HepG2 (cell line): ENCODE results near the gene RAD51D. TPM values are rescaled to one million over a fixed set of nuclear protein-coding genes. Genes with fewer than 3 reads are reported as not detected.
A peak's percentile ranks its signal among the peaks of the same experiment; 100 is the strongest.

Experiments
- AGO1 ChIP-seq: fragments of 200-400 bp; formaldehyde crosslinking; IDR thresholded peaks from 2 replicates; pipeline ENCODE4 v1.6.1; 2017; ENCODE audit warnings: mild to moderate bottlenecking, low read depth, low read length, moderate library complexity; ENCODE audit not compliant: poor library complexity, severe bottlenecking
- ASH2L ChIP-seq: fragments of 300-600, 200-600 bp; sonication (generic); IDR thresholded peaks from 2 replicates; pipeline ENCODE4 v1.7.0; 2017; ENCODE audit warnings: low read depth, mild to moderate bottlenecking, moderate library complexity, mixed read lengths, low read length; ENCODE audit not compliant: insufficient read length
- FOXA3 ChIP-seq: IDR thresholded peaks from 2 replicates; pipeline ENCODE4 v1.6.1; 2016; ENCODE audit warnings: missing genetic modification reagents, missing compliant biosample characterization
- FOXP1 ChIP-seq, 2 experiments: fragments of 450-650 bp in 1 of 2; IDR thresholded peaks; 2 replicates each; pipeline ENCODE4 v1.6.1; 2017 to 2018; ENCODE audit warnings: antibody characterized with exemption in 1 of 2
- HDAC1 ChIP-seq: sonication (generic); formaldehyde crosslinking; IDR thresholded peaks from 2 replicates; pipeline ENCODE4 v1.5.1; 2020; ENCODE audit warnings: mild to moderate bottlenecking, missing genetic modification reagents
- HNF4A ChIP-seq: sonication (generic); formaldehyde crosslinking; IDR thresholded peaks from 2 replicates; pipeline ENCODE4 v1.4.0; 2020; ENCODE audit warnings: missing genetic modification reagents
- NCOA2 ChIP-seq: sonication (generic); formaldehyde crosslinking; IDR thresholded peaks from 2 replicates; pipeline ENCODE4 v1.8.0; 2022; ENCODE audit warnings: inconsistent platforms
- NCOR1 ChIP-seq: fragments of 200-600 bp; sonication (generic); IDR thresholded peaks from 2 replicates; pipeline ENCODE4 v1.7.0; 2017; ENCODE audit warnings: antibody characterized with exemption, low read length, borderline replicate concordance
- PRMT3 ChIP-seq: sonication (generic); formaldehyde crosslinking; IDR thresholded peaks from 2 replicates; pipeline ENCODE4 v1.8.1; 2022; ENCODE audit warnings: low read depth, mild to moderate bottlenecking, moderate library complexity, missing genetic modification reagents, borderline replicate concordance
- RARA ChIP-seq: IDR thresholded peaks from 2 replicates; pipeline ENCODE4 v1.6.1; 2016; ENCODE audit warnings: missing genetic modification reagents, missing compliant biosample characterization
- RFXAP ChIP-seq: sonication (generic); formaldehyde crosslinking; IDR thresholded peaks from 2 replicates; pipeline ENCODE4 v1.4.0; 2020; ENCODE audit warnings: missing genetic modification reagents, borderline replicate concordance
- SOX13 ChIP-seq, 3 experiments: fragments of 450-650 bp in 1 of 3; sonication (generic) in 1 of 3; formaldehyde crosslinking in 1 of 3; IDR thresholded peaks in 2 of 3; conservative IDR thresholded peaks in 1 of 3; 2 replicates each; pipeline versions ENCODE4 v1.5.0 to v1.6.1; 2016 to 2020; ENCODE audit warnings: antibody characterized with exemption in 1 of 3, mild to moderate bottlenecking in 1 of 3, missing compliant biosample characterization in 1 of 3, missing genetic modification reagents in 1 of 3, moderate library complexity in 1 of 3
- SOX6 ChIP-seq, 2 experiments: fragments of 450-650 bp in 1 of 2; sonication (generic) in 1 of 2; formaldehyde crosslinking in 1 of 2; IDR thresholded peaks; 2 replicates each; pipeline versions ENCODE4 v1.4.0 to v1.6.1; 2017 to 2020; ENCODE audit warnings: antibody characterized with exemption in 1 of 2, mild to moderate bottlenecking in 1 of 2, missing genetic modification reagents in 1 of 2
- SSRP1 ChIP-seq: IDR thresholded peaks from 2 replicates; pipeline ENCODE4 v1.6.1; 2016; ENCODE audit warnings: control low read depth
- YEATS2 ChIP-seq: sonication (generic); formaldehyde crosslinking; IDR thresholded peaks from 2 replicates; pipeline ENCODE4 v1.4.0; 2020; ENCODE audit warnings: missing genetic modification reagents, borderline replicate concordance
- ZFY ChIP-seq: sonication (generic); formaldehyde crosslinking; IDR thresholded peaks from 2 replicates; pipeline ENCODE4 v1.4.0; 2020; ENCODE audit warnings: missing genetic modification reagents
- ZNF264 ChIP-seq: sonication (generic); formaldehyde crosslinking; IDR thresholded peaks from 2 replicates; pipeline ENCODE4 v1.4.0; 2020; ENCODE audit warnings: missing genetic modification reagents
- ZNF331 ChIP-seq: sonication (generic); formaldehyde crosslinking; IDR thresholded peaks from 2 replicates; pipeline ENCODE4 v1.4.0; 2020; ENCODE audit warnings: missing genetic modification reagents
- ZNF629 ChIP-seq: sonication (generic); formaldehyde crosslinking; conservative IDR thresholded peaks from 2 replicates; pipeline ENCODE4 v1.5.0; 2020; ENCODE audit warnings: missing genetic modification reagents
- ZNF644 ChIP-seq: IDR thresholded peaks from 2 replicates; pipeline ENCODE4 v1.6.1; 2016; ENCODE audit warnings: low read depth
- ZNF652 ChIP-seq: IDR thresholded peaks from 2 replicates; pipeline ENCODE4 v1.6.1; 2016; ENCODE audit warnings: low read depth, borderline replicate concordance
- ZNF770 ChIP-seq: sonication (generic); formaldehyde crosslinking; IDR thresholded peaks from 2 replicates; pipeline ENCODE4 v1.5.0; 2020; ENCODE audit warnings: mild to moderate bottlenecking, missing genetic modification reagents
- polyA plus RNA-seq, 8 experiments: library from polyadenylated mRNA; depleted of rRNA in 3 of 8; stranded (reverse) in 7 of 8; unstranded in 1 of 8; fragments of >200 nt; fragmentation: Illumina TruSeq in 4 of 8; extraction: Trizol in 4 of 8; gene quantifications; 2 replicates each; pipeline versions ENCODE4 v1.2.1 to v1.2.3, GENCODE V29; 2011 to 2016; ENCODE audit warnings: low read depth in 4 of 8, missing spikeins in 1 of 8, mixed read lengths in 1 of 8; ENCODE audit not compliant: insufficient read depth in 1 of 8
- total RNA-seq, 5 experiments: library from RNA; depleted of rRNA; stranded (reverse); fragments of >200 nt; fragmentation: Illumina TruSeq; extraction: Trizol; gene quantifications; 2 replicates each; pipeline ENCODE4 v1.2.3, GENCODE V29; 2016; ENCODE audit warnings: low read depth in 1 of 5
- TF ChIP-seq, protein P1 (sequence below): IDR thresholded peaks from 2 replicates; pipeline ENCODE4 v1.6.1; 2016; ENCODE audit warnings: mild to moderate bottlenecking
- TF ChIP-seq, protein P2 (sequence below): sonication (generic); formaldehyde crosslinking; IDR thresholded peaks from 2 replicates; pipeline ENCODE4 v1.4.0; 2020; ENCODE audit warnings: missing genetic modification reagents

The RAD51D gene
- total and polyA plus RNA-seq, 2 of the 13 experiments (the other 11 are each of a cell fraction or from before 2014, with no cell fraction given): 6.7 to 13.1 TPM

GRCh38 chr17:35051579-35052240 lies 68.0 kb downstream of the RAD51D start (continued):
- peak; percentile 27; the same call in 1 of the 2 replicates for TF ChIP-seq ZNF331 (CRISPR knock-in tag)
- TF ChIP-seq, protein P1, sequence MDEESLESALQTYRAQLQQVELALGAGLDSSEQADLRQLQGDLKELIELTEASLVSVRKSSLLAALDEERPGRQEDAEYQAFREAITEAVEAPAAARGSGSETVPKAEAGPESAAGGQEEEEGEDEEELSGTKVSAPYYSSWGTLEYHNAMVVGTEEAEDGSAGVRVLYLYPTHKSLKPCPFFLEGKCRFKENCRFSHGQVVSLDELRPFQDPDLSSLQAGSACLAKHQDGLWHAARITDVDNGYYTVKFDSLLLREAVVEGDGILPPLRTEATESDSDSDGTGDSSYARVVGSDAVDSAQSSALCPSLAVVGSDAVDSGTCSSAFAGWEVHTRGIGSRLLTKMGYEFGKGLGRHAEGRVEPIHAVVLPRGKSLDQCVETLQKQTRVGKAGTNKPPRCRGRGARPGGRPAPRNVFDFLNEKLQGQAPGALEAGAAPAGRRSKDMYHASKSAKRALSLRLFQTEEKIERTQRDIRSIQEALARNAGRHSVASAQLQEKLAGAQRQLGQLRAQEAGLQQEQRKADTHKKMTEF (CRISPR knock-in tag): peak; percentile 26; the same call in 1 of the 2 replicates
- TF ChIP-seq NCOR1: peak; percentile 68; the same call in 1 of the 2 replicates
- TF ChIP-seq, protein P2, sequence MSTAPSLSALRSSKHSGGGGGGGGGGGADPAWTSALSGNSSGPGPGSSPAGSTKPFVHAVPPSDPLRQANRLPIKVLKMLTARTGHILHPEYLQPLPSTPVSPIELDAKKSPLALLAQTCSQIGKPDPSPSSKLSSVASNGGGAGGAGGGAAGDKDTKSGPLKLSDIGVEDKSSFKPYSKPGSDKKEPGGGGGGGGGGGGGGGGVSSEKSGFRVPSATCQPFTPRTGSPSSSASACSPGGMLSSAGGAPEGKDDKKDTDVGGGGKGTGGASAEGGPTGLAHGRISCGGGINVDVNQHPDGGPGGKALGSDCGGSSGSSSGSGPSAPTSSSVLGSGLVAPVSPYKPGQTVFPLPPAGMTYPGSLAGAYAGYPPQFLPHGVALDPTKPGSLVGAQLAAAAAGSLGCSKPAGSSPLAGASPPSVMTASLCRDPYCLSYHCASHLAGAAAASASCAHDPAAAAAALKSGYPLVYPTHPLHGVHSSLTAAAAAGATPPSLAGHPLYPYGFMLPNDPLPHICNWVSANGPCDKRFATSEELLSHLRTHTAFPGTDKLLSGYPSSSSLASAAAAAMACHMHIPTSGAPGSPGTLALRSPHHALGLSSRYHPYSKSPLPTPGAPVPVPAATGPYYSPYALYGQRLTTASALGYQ (CRISPR knock-in tag): no peak
- TF ChIP-seq ZNF644: peak; percentile 65; the same call in 1 of the 2 replicates
- TF ChIP-seq PRMT3 (CRISPR knock-in tag): no peak
- peak; percentile 12; the same call in 1 of the 2 replicates for TF ChIP-seq YEATS2 (CRISPR knock-in tag)
- TF ChIP-seq ZNF629 (CRISPR knock-in tag): 0 out of 2 replicates have a peak, but pooled peaks have one; percentile 15
- 0 out of 2 replicates have a peak, but pooled peaks have one; percentile 25 for TF ChIP-seq FOXP1 (IDR thresholded peaks at IDR 0.05)
- peak; percentile 79 for TF ChIP-seq FOXP1 (CRISPR knock-in tag; IDR thresholded peaks at IDR 0.05)
- 0 out of 2 replicates have a peak, but pooled peaks have one; percentile 24 for TF ChIP-seq ZNF264
- no peak for TF ChIP-seq RFXAP (CRISPR knock-in tag)
- no peak for TF ChIP-seq AGO1
- TF ChIP-seq HNF4A: peak; percentile 76
- peak; percentile 39; the same call in 1 of the 2 replicates for TF ChIP-seq RARA (CRISPR knock-in tag)
- TF ChIP-seq HDAC1: peak; percentile 37; the same call in 1 of the 2 replicates
- TF ChIP-seq FOXA3 (CRISPR knock-in tag): peak; percentile 60
- no peak; the same call in 1 of the 2 replicates for TF ChIP-seq NCOA2
- peak; percentile 89 for TF ChIP-seq ASH2L
- no peak for TF ChIP-seq SOX13 (IDR thresholded peaks at IDR 0.05)
- peak in 1 of 2 experiments; percentile 56; a peak in 1 of 4 replicates for TF ChIP-seq SOX13 (CRISPR knock-in tag; conservative IDR thresholded peaks at IDR 0.05 in 1 of 2, IDR thresholded peaks at IDR 0.05 in 1 of 2)
- TF ChIP-seq ZFY: 0 out of 2 replicates have a peak, but pooled peaks have one; percentile 24
- TF ChIP-seq SSRP1 (CRISPR knock-in tag): 0 out of 2 replicates have a peak, but pooled peaks have one; percentile 5
- TF ChIP-seq ZNF652 (CRISPR knock-in tag): peak; percentile 42; the same call in 1 of the 2 replicates
- peak; percentile 37; the same call in 1 of the 2 replicates for TF ChIP-seq ZNF770 (CRISPR knock-in tag)
- TF ChIP-seq SOX6 (IDR thresholded peaks at IDR 0.05): no peak
- TF ChIP-seq SOX6 (CRISPR knock-in tag; IDR thresholded peaks at IDR 0.05): peak; percentile 11; the same call in 1 of the 2 replicates
